NK-92 treated with Interleukin-12 subunit alpha and Interleukin-12 subunit beta, amount 100 ng/mL, for 24 hours (cell line): Measurements from ENCODE around the gene REG4.

Experiments
- DNase-seq: peaks from one replicate; lab custom pipeline; 2025; lab: John Stamatoyannopoulos, UW

The REG4 gene

GRCh38 chr1:119779869-119780356 lies 31.3 kb downstream of the REG4 start:
- DNase-seq = no peak

DNA sequence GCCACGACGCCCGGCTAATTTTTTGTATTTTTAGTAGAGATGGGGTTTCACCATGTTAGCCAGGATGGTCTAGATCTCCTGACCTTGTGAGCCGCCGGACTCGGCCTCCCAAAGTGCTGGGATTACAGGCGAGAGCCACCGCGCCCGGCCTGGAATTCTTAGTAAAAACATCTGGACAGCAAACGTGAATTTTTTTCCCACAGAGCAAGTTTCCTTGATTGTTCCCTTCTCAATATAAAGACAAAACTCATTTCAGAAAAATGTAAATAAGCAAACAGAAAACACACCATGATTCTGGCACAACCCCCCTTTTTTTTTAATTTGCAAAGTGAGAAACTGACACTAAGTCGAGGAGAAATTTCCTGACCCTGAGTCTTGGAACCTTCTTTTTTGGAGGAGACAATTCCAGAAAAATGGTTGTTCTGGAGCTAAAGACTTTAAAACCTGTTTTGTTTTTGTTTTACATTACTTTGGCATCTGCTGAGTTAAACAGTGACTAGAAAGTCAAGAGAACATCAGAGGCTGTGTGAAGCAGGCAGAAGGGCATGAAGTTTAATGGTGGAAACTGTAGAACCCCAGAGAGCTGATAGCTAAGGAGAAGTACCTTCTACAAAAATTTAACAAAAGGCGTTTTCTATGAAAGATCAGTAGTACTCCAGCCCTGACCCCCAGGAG lies 32.2 kb downstream of the REG4 start:
- no peak for DNase-seq

GRCh38 chr1:119778359-119778758 lies 32.9 kb downstream of the REG4 start:
- DNase-seq = no peak

DNA sequence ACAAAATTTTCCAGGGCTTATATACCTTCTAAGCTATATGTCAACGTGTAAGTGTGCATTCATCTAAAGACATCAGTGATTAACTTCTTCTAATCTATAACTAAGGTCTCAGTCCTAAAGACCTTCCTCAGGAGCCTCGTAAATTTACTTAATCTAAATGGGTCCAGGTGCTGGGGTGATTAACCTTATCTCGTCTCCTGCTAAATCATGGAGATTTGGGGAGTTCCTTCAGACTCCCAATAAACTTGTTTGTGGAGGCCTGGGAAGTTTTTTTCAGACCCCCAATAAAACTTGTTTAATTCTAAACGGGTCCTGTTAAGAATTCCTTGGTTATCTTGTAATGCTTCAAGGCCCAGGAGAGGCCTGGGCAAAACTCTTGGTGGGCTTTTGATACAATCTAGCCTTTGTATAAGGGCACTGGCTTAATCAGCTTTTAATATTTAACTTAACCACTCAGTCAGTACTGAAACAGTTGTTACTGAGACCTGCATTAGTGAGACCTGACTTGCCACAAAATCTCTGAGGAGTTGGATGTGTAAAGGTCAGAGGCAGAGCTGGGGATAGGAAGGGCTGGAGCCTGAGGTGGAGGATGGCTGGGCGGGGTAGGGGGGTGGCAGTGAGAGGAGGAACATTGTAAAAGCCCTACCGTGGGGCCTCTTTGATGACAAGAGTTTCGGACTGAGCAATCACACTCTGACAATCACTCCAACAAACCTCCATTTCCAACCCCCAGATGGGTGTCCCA lies 36.3 kb downstream of the REG4 start:
- no peak for DNase-seq

GRCh38 chr1:119773711-119774241 lies 37.5 kb downstream of the REG4 start:
- DNase-seq = no peak

- DNase-seq = no peak
Measured at GRCh38 chr1:119772298-119772697, 39.0 kb downstream of the REG4 start.

- no peak for DNase-seq
Measured at GRCh38 chr1:119771770-119772169, 39.5 kb downstream of the REG4 start.

DNA sequence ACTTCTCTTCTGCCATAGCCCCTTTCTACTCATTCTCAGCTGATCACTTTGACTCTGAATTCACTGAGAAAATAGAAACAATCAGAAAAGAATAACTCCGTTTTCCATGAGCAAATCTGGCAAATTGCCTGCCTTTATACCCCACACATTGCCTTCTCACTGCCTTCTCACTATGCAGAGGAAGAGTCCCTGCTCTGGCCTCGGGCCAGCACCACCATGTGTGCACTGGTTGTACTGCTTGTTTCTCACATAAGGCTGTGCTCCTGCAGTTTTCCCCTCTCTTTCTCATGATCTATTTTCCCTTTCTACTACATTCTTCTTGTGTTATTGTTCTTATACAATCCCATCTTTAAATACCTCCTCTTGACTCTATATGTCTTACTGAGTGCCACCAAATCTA lies 40.2 kb downstream of the REG4 start:
- no peak for DNase-seq

- DNase-seq = no peak
Measured at GRCh38 chr1:119768778-119769177, 42.5 kb downstream of the REG4 start, which contains the start of gene HMGCS2. TSS of gene HMGCS2 (minus strand) at chr1:119768905. CDS start at chr1:119768844, 61 bp downstream.

GRCh38 chr1:119767486-119767885 lies 43.8 kb downstream of the REG4 start:
- no peak for DNase-seq

GRCh38 chr1:119766374-119766794 lies 44.9 kb downstream of the REG4 start:
- no peak for DNase-seq

- DNase-seq = no peak
Measured at GRCh38 chr1:119764220-119764619, 47.0 kb downstream of the REG4 start.

GRCh38 chr1:119762953-119763352 lies 48.3 kb downstream of the REG4 start:
- no peak for DNase-seq

DNA sequence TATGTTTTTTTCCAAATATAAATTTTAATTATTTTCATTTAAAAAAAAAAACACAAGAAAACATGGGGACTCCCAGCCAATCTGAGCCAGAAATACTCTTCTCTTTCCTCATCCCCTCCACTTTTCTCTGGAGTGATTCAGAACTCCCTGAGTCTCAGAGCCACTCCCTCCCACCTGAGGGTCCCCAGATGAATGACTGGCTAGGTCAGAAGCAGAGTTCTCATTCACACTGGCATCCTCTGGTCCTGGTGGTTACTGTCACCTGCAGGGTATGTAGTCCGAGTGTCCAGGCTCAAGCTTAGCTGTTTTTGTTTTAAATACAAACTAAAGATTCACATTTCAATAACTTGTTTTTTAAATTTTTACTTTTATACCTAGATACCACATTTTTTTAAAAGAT lies 48.9 kb downstream of the REG4 start:
- DNase-seq = no peak

DNA sequence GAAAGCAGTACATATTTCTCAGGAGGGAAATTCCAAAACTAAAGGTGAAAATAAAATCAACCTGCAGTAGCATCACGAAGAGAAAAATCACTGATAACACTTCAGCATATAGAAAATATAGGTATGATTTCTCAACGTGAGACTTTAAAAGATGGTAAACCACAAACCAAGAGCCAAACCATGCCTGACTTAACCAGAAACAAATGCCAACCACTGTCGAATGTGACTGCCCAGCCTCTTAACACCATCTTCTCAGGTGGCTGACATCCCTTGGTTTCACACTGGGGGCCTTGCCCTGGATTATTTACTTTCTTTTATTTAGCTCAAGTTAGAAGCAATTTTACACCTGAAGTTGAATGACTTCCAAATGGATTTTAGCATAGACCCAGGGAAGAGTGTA lies 52.7 kb downstream of the REG4 start:
- DNase-seq = peak; percentile 13

DNA sequence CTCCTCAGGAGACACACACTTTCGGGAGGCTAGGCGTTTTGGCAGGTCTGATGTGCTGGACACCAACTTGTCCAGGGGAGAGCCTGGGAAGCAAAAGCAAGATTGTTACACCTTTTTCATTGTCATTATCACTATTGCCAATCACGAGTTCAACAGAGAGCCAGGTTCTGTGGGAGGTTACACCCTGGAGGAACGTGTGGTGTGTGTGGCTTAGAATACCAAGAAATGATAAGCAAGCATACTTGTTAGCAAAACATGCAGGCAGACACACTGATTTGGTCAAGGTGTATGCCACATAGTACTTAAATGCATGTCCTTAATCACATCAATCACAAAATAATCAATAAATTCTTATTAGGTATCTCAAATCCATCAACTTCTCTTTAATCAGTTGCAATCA lies 58.7 kb downstream of the REG4 start:
- DNase-seq = no peak

- no peak for DNase-seq
Measured at GRCh38 chr1:119748040-119748439, 63.2 kb downstream of the REG4 start.

DNA sequence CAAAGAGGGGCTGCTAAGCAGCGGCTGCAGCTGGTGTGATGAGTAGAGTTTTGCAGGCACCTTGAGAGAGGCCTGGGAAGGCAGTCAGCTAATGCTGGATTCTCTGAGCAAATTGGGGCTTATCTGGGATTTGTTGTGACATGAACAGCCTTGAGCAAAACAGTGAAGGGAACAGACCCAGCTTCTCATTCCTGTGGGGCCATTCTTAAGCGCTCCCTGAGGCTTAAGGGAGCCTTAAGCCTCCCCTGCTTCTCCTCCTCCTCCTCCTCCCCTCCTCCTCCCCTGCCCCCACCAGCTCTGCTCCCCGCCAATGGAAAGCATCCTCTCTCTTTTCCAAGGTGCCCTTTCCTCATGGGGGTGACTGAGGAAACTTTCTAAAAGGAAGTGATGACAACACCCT lies 63.8 kb downstream of the REG4 start:
- no peak for DNase-seq

DNA sequence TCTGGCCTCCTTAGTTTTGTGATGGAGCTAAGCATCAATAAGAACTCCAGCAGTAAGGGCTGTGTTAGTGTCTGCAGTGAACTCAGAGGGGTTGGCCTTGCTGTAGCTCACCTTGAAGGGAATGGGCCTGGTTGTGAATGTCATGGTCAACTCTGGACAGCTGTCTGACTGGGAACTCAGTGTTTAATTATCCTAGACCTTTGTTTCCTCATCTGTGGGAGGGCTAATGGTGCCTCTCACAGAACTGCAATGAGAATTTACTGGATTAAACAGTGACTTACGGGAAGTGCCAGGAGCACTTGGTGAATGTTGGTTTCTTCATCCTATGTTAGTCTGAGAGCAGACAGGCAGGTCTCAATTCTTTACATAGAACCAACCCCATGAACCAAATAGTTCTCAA lies 66.2 kb downstream of the REG4 start:
- DNase-seq = no peak

DNA sequence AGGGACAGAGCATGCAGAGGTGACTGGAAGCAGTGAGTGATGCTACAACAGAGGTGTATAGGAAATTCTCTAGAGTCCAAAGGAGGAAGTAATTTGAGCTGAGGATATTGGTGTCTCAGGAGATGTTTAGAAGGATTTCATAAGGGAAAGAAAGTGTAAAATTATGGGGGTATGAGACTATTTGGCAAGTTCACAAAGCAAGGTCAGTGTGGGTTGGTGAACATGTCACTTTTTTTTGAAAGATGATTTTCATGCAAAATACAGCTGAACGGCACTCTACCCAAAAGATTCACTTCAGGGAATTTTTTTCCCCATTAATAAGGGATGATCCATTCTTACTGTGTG lies 66.7 kb downstream of the REG4 start:
- DNase-seq = no peak
